AG04450 (cell line): ENCODE results near the gene METTL15. TPM values are rescaled to one million over a fixed set of nuclear protein-coding genes. Genes with fewer than 3 reads are reported as not detected.
"Not testable (repeated sequence)": the region's sequence is repeated elsewhere in the genome, so short reads cannot be mapped to it uniquely, and the experiment has no call there.

ENCODE experiments used
- CTCF ChIA-PET: fragments of 300-600, 350-600 bp; formaldehyde crosslinking; extraction: SDS; loops from one replicate; lab custom pipeline; 2022; ENCODE audit warnings: antibody characterized with exemption, inconsistent platforms; lab: Charles Lee
- POLR2A ChIA-PET: fragments of 350-600 bp; formaldehyde crosslinking; extraction: SDS; loops from one replicate; lab custom pipeline; 2021; ENCODE audit warnings: antibody characterized with exemption, inconsistent platforms; lab: Yijun Ruan, JAX
- DNase-seq: peaks from one replicate; pipeline ENCODE4 v3.0.0-alpha.2; 2011; ENCODE audit warnings: low read depth, low spot score
- H3K27ac ChIP-seq: one replicate; pipeline ENCODE4 v1.5.1; 2012; ENCODE audit warnings: low read depth, low read length, control low read depth
- H3K27me3 ChIP-seq: one replicate; pipeline ENCODE4 v1.6.0; 2012; ENCODE audit warnings: low read length; ENCODE audit not compliant: control insufficient read depth, insufficient read depth
- H3K4me3 ChIP-seq: 2 replicates; pipeline ENCODE4 v1.5.1; 2011; ENCODE audit warnings: mild to moderate bottlenecking, low read depth, low read length, control low read depth
- H3K9me3 ChIP-seq: 2 replicates; pipeline ENCODE4 v1.5.1; 2012; ENCODE audit warnings: low read length; ENCODE audit not compliant: control insufficient read depth, insufficient read depth
- polyA plus RNA-seq: library from polyadenylated mRNA; depleted of rRNA; stranded (reverse); fragments of >200 nt; gene quantifications from 2 replicates; pipeline ENCODE4 v1.2.3, GENCODE V29; 2011
- TF ChIP-seq, protein P1 (sequence below): IDR thresholded peaks from 2 replicates; pipeline ENCODE4 v1.5.1; 2011; ENCODE audit warnings: low read depth, low read length, control low read depth, inconsistent platforms

The METTL15 gene
- polyA plus RNA-seq, 1 experiment: 15.2 TPM

DNA sequence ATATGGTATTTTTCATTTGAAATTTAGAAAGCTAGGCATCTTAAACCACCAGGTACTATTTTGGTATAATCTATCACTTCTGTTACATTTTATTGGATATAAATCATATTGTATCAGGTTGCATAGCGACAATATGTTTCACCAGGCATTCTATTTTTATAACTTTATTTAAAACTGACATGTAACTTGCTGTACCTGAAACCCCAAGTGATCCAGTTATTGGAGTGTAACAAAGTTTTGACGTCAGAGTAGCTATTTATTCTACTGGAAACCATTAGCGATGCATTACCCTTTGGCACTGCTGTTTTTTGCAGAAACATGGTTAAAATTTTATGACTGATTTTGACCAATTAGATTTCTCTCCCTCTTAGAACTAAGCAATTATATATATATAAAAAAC lies 160.7 kb downstream of the METTL15 start:
- POLR2A ChIA-PET: no interaction called here
- no peaks in the 10 kb centered on the region for H3K9me3 ChIP-seq

DNA sequence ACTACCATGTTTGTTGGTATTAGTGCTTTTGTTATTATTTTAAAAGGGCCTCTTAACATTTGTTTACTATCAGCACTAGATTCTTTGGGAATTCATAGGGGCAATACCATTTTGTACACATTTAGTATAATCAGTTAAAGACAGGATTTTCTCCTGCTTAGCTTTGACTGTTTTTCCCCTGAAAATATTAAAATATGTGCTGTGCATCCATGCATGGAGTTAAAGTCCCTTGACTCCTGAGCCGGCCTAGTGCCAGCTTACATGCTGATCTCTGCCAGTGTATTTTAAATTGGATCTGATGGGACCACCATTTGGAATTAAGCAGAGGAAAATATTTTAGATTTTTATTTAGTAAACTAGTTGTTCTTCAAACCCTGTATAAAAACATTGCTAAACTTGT lies 161.4 kb downstream of the METTL15 start:
- TF ChIP-seq, protein P1, sequence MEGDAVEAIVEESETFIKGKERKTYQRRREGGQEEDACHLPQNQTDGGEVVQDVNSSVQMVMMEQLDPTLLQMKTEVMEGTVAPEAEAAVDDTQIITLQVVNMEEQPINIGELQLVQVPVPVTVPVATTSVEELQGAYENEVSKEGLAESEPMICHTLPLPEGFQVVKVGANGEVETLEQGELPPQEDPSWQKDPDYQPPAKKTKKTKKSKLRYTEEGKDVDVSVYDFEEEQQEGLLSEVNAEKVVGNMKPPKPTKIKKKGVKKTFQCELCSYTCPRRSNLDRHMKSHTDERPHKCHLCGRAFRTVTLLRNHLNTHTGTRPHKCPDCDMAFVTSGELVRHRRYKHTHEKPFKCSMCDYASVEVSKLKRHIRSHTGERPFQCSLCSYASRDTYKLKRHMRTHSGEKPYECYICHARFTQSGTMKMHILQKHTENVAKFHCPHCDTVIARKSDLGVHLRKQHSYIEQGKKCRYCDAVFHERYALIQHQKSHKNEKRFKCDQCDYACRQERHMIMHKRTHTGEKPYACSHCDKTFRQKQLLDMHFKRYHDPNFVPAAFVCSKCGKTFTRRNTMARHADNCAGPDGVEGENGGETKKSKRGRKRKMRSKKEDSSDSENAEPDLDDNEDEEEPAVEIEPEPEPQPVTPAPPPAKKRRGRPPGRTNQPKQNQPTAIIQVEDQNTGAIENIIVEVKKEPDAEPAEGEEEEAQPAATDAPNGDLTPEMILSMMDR: no peak
- Histone ChIP-seq H3K4me3 (no peak overlapping the region), H3K27me3 (no peaks in the 10 kb centered on the region), H3K27ac (no peak overlapping the region), H3K9me3 (no peaks in the 10 kb centered on the region)
- ChIA-PET POLR2A (no interaction called here), CTCF (no interaction called here)
- DNase-seq: no peak

More for the DNA sequence above, 160.7 kb downstream of the METTL15 start:
- CTCF ChIA-PET: interaction anchor here (0.5 kb wide), 1 partner anchor 51 kb away, joined by 5 read pairs; no protein-coding TSS in a partner anchor
- DNase-seq: no peak
- Histone ChIP-seq H3K4me3 (no peak overlapping the region), H3K27me3 (no peaks in the 10 kb centered on the region), H3K27ac (no peak overlapping the region)
- TF ChIP-seq, protein P1: no peak

DNA sequence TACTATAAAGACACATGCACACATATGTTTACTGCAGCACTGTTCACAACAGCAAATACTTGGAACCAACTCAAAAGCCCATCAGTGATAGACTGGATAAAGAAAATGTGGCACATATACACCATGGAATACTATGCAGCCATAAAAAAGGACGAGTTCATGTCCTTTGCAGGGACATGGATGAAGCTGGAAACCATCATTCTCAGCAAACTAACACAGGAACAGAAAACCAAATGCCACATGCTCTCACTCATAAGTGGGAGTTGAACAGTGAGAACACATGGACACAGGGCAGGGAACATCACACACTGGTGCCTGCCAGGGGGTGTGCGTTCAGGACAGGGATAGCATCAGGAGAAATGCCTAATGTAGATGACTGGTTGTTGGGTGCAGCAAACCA lies 164.1 kb downstream of the METTL15 start:
- H3K9me3 ChIP-seq, H3K27ac ChIP-seq, CTCF ChIA-PET, H3K4me3 ChIP-seq, DNase-seq, POLR2A ChIA-PET, H3K27me3 ChIP-seq: not testable (repeated sequence)

DNA sequence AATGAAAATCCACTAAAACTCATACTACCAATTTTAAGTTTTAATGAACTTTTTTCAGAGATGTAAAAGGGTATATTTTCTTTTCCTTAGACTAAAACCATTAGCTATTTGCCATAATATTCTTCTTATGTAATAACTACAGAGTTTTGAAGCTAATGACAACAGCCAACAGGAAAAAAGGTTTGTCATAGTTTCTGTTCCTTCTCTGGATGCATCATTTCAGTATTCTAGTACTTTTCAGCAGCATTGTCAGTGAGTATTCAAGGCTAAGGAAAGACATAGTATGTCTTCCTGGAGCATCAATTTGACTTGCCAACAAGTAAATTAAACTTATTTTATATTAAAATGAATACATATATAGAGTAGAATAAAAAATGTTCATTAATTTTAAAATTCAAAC lies 166.0 kb downstream of the METTL15 start:
- TF ChIP-seq, protein P1: no peak
- H3K27ac ChIP-seq: no peak overlapping the region
- H3K4me3 ChIP-seq: no peak overlapping the region
- no peaks in the 10 kb centered on the region for H3K9me3 ChIP-seq
- ChIA-PET CTCF (no interaction called here), POLR2A (no interaction called here)
- H3K27me3 ChIP-seq: no peaks in the 10 kb centered on the region
- DNase-seq: no peak

DNA sequence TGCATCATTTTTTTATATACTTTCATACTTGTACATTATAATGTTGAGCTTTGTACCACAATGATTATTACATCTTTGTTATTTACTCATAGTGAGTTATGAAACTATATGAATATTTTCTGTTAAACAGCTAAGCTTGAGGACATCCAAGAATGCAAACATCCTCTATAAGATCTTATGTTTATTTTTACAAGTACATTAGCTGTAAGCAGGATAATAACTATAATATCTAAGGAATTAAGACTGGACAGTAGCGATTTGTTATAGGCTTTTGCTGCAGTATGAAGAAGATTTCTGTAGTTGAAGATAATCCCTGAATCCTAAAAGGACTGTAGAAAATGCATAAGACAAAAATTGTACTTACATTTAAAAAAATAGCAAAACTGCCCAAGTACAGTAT lies 176.0 kb downstream of the METTL15 start:
- H3K4me3 ChIP-seq: no peak overlapping the region
- ChIA-PET CTCF (no interaction called here), POLR2A (no interaction called here)
- no peak for DNase-seq
- TF ChIP-seq, protein P1: no peak
- no peak overlapping the region for H3K27ac ChIP-seq
- no peaks in the 10 kb centered on the region for H3K9me3 ChIP-seq
- no peaks in the 10 kb centered on the region for H3K27me3 ChIP-seq

DNA sequence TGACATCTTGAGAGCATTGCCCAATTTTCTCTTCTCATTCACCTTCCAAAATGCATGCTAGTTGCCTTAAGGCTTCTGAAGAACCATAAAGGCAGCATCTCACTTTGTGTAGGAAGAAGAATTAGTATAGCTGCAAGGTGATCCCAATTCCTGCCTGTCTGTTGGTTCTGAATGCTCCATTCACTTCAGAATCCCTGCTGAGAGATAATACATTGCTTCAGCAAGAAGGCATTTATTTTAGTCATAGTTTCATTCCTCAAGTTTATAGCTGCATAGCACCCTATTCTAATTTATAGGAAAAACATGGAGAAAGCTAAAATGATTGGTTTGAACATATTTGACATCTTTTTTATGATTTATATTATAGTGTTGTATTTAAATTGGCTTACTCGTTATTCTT lies 181.3 kb downstream of the METTL15 start:
- ChIA-PET CTCF (no interaction called here), POLR2A (no interaction called here)
- Histone ChIP-seq H3K27me3 (no peaks in the 10 kb centered on the region), H3K27ac (no peak overlapping the region), H3K4me3 (no peak overlapping the region), H3K9me3 (no peaks in the 10 kb centered on the region)
- TF ChIP-seq, protein P1: no peak
- no peak for DNase-seq

DNA sequence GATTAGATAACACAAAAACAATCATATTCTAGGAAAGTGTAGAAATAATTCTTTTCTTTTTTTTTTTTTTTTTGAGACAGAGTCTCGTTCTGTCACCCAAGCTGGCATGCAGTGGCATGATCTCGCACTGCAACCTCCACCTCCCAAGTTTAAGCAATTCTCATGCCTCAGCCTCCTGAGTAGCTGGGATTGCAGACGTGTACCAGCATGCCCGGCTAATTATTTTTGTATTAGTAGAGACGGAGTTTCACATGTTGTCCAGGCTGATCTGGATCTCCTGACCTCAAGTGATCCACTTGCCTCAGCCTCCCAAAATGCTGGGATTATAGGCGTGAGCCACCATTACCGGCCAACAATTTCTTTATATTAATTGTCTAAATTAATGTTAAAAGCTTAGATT lies 182.8 kb downstream of the METTL15 start:
- DNase-seq, H3K27me3 ChIP-seq, H3K4me3 ChIP-seq, H3K27ac ChIP-seq, H3K9me3 ChIP-seq, CTCF ChIA-PET, POLR2A ChIA-PET: not testable (repeated sequence)
